Peyer's patch (tissue), 4 donors: ENCODE measurements around the gene CFAP221. TPM values are rescaled to one million over a fixed set of nuclear protein-coding genes. Genes with fewer than 3 reads are reported as not detected.

Experiments
- DNase-seq, 3 donors: peaks; one replicate each; pipeline ENCODE4 v3.0.0-alpha.2; 2017 to 2019
- H3K27ac ChIP-seq, 4 donors: fragments of 200-600 bp; sonication (generic); one replicate each; pipeline ENCODE4 v1.5.1; 2016 to 2019
- H3K27me3 ChIP-seq, 2 donors: fragments of 200-600 bp; sonication (generic); one replicate each; pipeline ENCODE4 v1.5.1; 2019
- H3K36me3 ChIP-seq, 3 donors: fragments of 200-600 bp; sonication (generic); one replicate each; pipeline ENCODE4 v1.5.1; 2016 to 2019
- H3K4me1 ChIP-seq, 4 donors: fragments of 200-600 bp; sonication (generic); one replicate each; pipeline ENCODE4 v1.5.1; 2016 to 2019
- H3K4me3 ChIP-seq, 4 donors: fragments of 200-600 bp; sonication (generic); 1 replicate in 3 of 4; 2 replicates in 1 of 4; pipeline ENCODE4 v1.5.1; 2016 to 2019; ENCODE audit warnings: mild to moderate bottlenecking in 1 of 4
- H3K9me3 ChIP-seq, 4 donors: fragments of 200-600 bp; sonication (generic); one replicate each; pipeline ENCODE4 v1.5.1; 2016 to 2019; ENCODE audit warnings: mild to moderate bottlenecking in 1 of 4
- POLR2A ChIP-seq, 2 donors: fragments of 450-650 bp; IDR thresholded peaks; one replicate each; pipeline ENCODE4 v1.5.1; 2017; ENCODE audit warnings: antibody characterized with exemption in 2 of 2, mild to moderate bottlenecking in 2 of 2, moderate library complexity in 2 of 2
- total RNA-seq, 4 donors: library from RNA; depleted of rRNA; stranded (reverse); fragments of >200 nt; gene quantifications; one replicate each; pipeline ENCODE4 v1.1.0, GENCODE V29; 2016
- TF ChIP-seq, protein P1 (sequence below), 6 experiments: fragments of 450-650 bp in 4 of 6; fragments of 200-600 bp in 2 of 6; sonication (generic) in 1 of 6; IDR thresholded peaks; one replicate each; pipeline ENCODE4 v1.5.1; 2017 to 2019; ENCODE audit warnings: antibody characterized with exemption in 6 of 6, mild to moderate bottlenecking in 3 of 6, moderate library complexity in 1 of 6

CFAP221 gene
- total RNA-seq, 4 donors from 2014 or later, result 2.8 to 6.6 (median 3.6) TPM

DNA sequence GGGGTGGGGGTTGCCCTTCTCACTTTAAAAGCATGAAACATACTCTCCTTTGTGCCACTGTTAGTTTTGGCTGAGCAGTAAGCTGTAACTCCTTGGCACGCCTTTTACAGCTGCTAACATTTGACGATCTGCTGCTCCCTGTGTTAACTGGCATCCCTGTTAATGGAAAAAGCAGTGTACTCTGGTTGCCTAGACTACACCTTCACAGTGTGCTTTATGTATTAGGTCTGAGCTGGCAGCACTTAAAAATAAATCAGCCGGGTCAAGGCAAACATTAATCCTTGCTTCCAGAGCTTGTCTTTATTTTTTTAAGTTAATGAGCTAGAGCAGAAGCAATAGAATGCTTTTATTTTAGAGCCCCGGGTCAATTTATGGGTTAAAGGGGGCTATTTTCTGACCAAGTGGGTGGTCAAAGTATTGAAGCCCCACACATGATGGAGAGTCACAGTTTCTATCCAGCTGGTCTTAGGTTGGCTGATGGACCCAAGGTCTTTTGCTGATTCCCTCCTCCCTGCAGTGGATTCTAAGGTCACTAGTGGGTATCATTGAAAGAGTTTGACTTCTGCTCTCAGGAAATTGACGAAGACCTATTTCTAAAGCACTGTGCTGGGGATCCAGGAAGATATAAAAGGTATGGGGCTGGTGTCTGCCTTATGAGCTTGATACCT, 54.5 kb downstream of the CFAP221 start:
- no peak for DNase-seq
- Histone ChIP-seq H3K4me3 (no peak overlapping the region), H3K4me1 (no peaks in the 10 kb centered on the region), H3K27ac (no peak overlapping the region), H3K27me3 (no peaks in the 10 kb centered on the region), H3K36me3 (no peaks in the 10 kb centered on the region), H3K9me3 (no peaks in the 10 kb centered on the region)
- TF ChIP-seq POLR2A (IDR thresholded peaks at IDR 0.05), result no peak
- TF ChIP-seq, protein P1, sequence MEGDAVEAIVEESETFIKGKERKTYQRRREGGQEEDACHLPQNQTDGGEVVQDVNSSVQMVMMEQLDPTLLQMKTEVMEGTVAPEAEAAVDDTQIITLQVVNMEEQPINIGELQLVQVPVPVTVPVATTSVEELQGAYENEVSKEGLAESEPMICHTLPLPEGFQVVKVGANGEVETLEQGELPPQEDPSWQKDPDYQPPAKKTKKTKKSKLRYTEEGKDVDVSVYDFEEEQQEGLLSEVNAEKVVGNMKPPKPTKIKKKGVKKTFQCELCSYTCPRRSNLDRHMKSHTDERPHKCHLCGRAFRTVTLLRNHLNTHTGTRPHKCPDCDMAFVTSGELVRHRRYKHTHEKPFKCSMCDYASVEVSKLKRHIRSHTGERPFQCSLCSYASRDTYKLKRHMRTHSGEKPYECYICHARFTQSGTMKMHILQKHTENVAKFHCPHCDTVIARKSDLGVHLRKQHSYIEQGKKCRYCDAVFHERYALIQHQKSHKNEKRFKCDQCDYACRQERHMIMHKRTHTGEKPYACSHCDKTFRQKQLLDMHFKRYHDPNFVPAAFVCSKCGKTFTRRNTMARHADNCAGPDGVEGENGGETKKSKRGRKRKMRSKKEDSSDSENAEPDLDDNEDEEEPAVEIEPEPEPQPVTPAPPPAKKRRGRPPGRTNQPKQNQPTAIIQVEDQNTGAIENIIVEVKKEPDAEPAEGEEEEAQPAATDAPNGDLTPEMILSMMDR (IDR thresholded peaks at IDR 0.05), result no peak

DNA sequence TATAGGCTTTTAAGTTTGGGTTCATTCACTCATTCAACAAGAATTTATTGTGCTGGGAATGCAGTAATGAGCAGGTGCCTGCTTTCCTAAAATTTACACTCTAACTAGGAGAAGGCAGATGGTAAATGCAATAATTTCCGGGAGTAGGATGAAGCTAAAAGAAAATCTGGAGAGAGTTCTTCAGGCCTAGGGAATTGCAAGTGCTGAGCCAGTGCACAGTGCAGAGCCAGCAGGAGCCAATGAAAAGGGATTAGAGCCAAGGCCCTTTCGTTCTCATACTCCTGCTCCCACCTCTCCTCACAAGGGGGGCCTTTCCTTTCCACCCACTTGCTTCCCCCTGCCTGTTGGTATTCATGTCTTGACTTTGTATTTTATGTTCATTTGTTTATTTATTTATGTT, 55.1 kb downstream of the CFAP221 start:
- Histone ChIP-seq H3K36me3 (no peaks in the 10 kb centered on the region), H3K4me1 (no peaks in the 10 kb centered on the region), H3K27me3 (no peaks in the 10 kb centered on the region), H3K9me3 (no peaks in the 10 kb centered on the region), H3K27ac (no peak overlapping the region), H3K4me3 (no peak overlapping the region)
- no peak for TF ChIP-seq POLR2A (IDR thresholded peaks at IDR 0.05)
- TF ChIP-seq, protein P1 (IDR thresholded peaks at IDR 0.05), result no peak
- DNase-seq, result no peak

DNA sequence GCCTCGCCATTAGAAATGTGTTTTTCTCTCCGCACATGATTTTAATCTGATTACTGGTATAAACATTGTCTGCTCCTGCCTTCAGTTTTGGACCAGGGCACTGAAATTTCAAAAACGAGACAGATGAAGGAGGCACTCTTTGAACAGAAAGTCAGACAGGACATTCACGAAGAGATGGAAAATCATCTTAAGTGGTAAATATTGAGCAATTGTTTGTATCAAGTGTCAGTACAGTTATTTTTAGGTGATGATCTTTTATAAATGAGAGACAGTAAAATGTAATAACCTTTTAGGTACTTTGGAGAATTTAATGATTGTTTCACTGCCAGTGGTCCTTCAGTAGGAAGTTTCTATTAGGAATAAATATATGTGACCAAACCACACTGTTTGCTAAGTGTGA, 60.8 kb downstream of the CFAP221 start:
- Histone ChIP-seq H3K4me1 (no peaks in the 10 kb centered on the region), H3K27me3 (no peaks in the 10 kb centered on the region), H3K4me3 (no peak overlapping the region), H3K9me3 (no peaks in the 10 kb centered on the region), H3K27ac (no peak overlapping the region), H3K36me3 (no peaks in the 10 kb centered on the region)
- DNase-seq, result no peak
- TF ChIP-seq, protein P1 (IDR thresholded peaks at IDR 0.05), result no peak
- TF ChIP-seq POLR2A (IDR thresholded peaks at IDR 0.05), result no peak

DNA sequence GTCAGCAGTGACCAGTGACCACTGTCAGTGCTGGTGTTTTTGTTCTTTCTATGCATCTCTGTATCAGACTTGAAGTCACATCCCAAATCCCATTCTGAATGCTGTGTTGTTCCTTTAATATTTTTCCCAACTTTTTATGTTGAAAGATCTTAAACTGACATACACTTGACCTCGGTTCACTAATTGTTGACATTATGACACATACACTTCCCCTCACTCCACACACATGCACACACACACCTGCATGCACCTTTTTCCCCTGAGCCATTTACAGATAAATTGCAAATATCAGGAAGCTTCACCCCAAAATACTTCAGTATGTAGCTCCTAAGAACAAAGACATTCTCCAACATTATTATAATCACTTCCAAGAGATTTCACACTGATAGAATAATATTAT, 62.4 kb downstream of the CFAP221 start:
- Histone ChIP-seq H3K9me3 (no peaks in the 10 kb centered on the region), H3K27me3 (no peaks in the 10 kb centered on the region), H3K4me3 (no peak overlapping the region), H3K36me3 (no peaks in the 10 kb centered on the region), H3K27ac (no peak overlapping the region), H3K4me1 (no peaks in the 10 kb centered on the region)
- TF ChIP-seq, protein P1 (IDR thresholded peaks at IDR 0.05), result no peak
- no peak for TF ChIP-seq POLR2A (IDR thresholded peaks at IDR 0.05)
- no peak for DNase-seq

GRCh38 chr2:119608553-119608952, 64.3 kb downstream of the CFAP221 start:
- Histone ChIP-seq H3K27ac (no peak overlapping the region), H3K9me3 (peaks cover 0 to 4% (median 1%) of the 10 kb centered on the region in 4 donors), H3K4me3 (no peak overlapping the region), H3K36me3 (no peaks in the 10 kb centered on the region), H3K4me1 (no peaks in the 10 kb centered on the region), H3K27me3 (no peaks in the 10 kb centered on the region)
- TF ChIP-seq POLR2A (IDR thresholded peaks at IDR 0.05), result no peak
- TF ChIP-seq, protein P1 (IDR thresholded peaks at IDR 0.05), result no peak
- DNase-seq, result no peak
